Upper lobe of left lung (tissue), 6 donors: ENCODE results near the gene CD7. TPM values are rescaled to one million over a fixed set of nuclear protein-coding genes. Genes with fewer than 3 reads are reported as not detected.

ENCODE experiments used
- ATAC-seq, 2 donors: fragments of 200-7000 bp; cut with Tn5 transposase; one replicate each; pipeline ENCODE4 v1.9.1; 2022; ENCODE audit warnings: mild to moderate bottlenecking in 2 of 2, moderate library complexity in 2 of 2; ENCODE audit not compliant: low FRiP score in 2 of 2
- DNase-seq, 2 donors: peaks; one replicate each; pipeline ENCODE4 v3.0.0-alpha.2; 2019 to 2020
- H3K27ac ChIP-seq, 4 donors: fragments of 200-600 bp; sonication (generic); one replicate each; pipeline ENCODE4 v1.5.1; 2016 to 2019
- H3K27me3 ChIP-seq, 4 donors: fragments of 200-600 bp; sonication (generic); one replicate each; pipeline ENCODE4 v1.5.1; 2017 to 2019
- H3K36me3 ChIP-seq, 4 donors: fragments of 200-600 bp; sonication (generic); one replicate each; pipeline ENCODE4 v1.5.1; 2016 to 2019
- H3K4me1 ChIP-seq, 4 donors: fragments of 200-600 bp; sonication (generic); one replicate each; pipeline ENCODE4 v1.5.1; 2018 to 2019
- H3K4me3 ChIP-seq, 4 donors: fragments of 200-600 bp; sonication (generic); one replicate each; pipeline ENCODE4 v1.5.1; 2017 to 2019; ENCODE audit warnings: mild to moderate bottlenecking in 2 of 4, moderate library complexity in 1 of 4
- H3K9me3 ChIP-seq, 4 donors: fragments of 200-600 bp; sonication (generic); one replicate each; pipeline ENCODE4 v1.5.1; 2018 to 2019
- CTCF ChIP-seq, 6 experiments: fragments of 450-650 bp in 4 of 6; fragments of 200-600 bp in 2 of 6; sonication (generic) in 2 of 6; IDR thresholded peaks; one replicate each; pipeline ENCODE4 v1.5.1; 2016 to 2019; ENCODE audit warnings: antibody characterized with exemption in 6 of 6
- EP300 ChIP-seq, 4 donors: sonication (generic); formaldehyde crosslinking; IDR thresholded peaks; one replicate each; pipeline ENCODE4 v1.5.1; 2017; ENCODE audit warnings: antibody characterized with exemption in 4 of 4, control low read depth in 2 of 4
- POLR2A ChIP-seq, 4 donors: fragments of 450-650 bp; IDR thresholded peaks; one replicate each; pipeline ENCODE4 v1.5.1; 2016 to 2017; ENCODE audit warnings: antibody characterized with exemption in 4 of 4, mild to moderate bottlenecking in 2 of 4
- POLR2AphosphoS5 ChIP-seq, 2 donors: sonication (generic); formaldehyde crosslinking; IDR thresholded peaks; one replicate each; pipeline ENCODE4 v1.5.1; 2017; ENCODE audit warnings: antibody characterized with exemption in 2 of 2
- WGBS, 2 donors: methylation state at CpG; one replicate each; pipeline ENCODE4 v1.1.5; 2017 to 2018; 5-methylcytosine and 5-hydroxymethylcytosine counted together
- total RNA-seq, 6 donors: library from RNA; depleted of rRNA in 4 of 6; stranded (reverse); fragments of >200 nt in 4 of 6; gene quantifications; one replicate each; pipeline versions ENCODE4 v1.1.0 to v1.2.1, GENCODE V29; 2016 to 2021
- donor health status: DM: no; HTN: no; CAD: no; lungs with moderate emphysema.
- donor health status: DM: no; HTN: yes; CAD: no; lungs with severe emphysema.

The CD7 gene
- total RNA-seq, 6 donors from 2014 or later = 5.2 to 24.7 (median 7.6) TPM

GRCh38 chr17:82278786-82279391 is 38.5 kb downstream of the CD7 start:
- ATAC-seq = peak in 1 of 2 donors; percentile 55
- WGBS, 2 donors = 79 to 81% methylated on average over 16 of the region's 16 CpGs
- no peak for DNase-seq
- TF ChIP-seq EP300 (IDR thresholded peaks at IDR 0.05) = no peak
- no peak for TF ChIP-seq POLR2A (IDR thresholded peaks at IDR 0.05)
- no peak for TF ChIP-seq POLR2AphosphoS5 (IDR thresholded peaks at IDR 0.05)
- H3K36me3 ChIP-seq = no peaks in the 10 kb centered on the region
- no peaks in the 10 kb centered on the region for H3K9me3 ChIP-seq
- no peak overlapping the region for H3K4me3 ChIP-seq
- no peaks in the 10 kb centered on the region for H3K27me3 ChIP-seq
- H3K4me1 ChIP-seq = peaks cover 17 to 39% (median 21%) of the 10 kb centered on the region in 4 donors
- H3K27ac ChIP-seq = peak overlapping the region; percentile 50 to 75 (median 70)

GRCh38 chr17:82278308-82278707 is 39.1 kb downstream of the CD7 start:
- no peak for ATAC-seq
- Histone ChIP-seq H3K27ac (peak overlapping the region in 1 of 4 donors; percentile 74), H3K4me1 (peaks cover 17 to 41% (median 22%) of the 10 kb centered on the region in 4 donors), H3K4me3 (no peak overlapping the region), H3K36me3 (no peaks in the 10 kb centered on the region), H3K9me3 (no peaks in the 10 kb centered on the region), H3K27me3 (no peaks in the 10 kb centered on the region)
- TF ChIP-seq POLR2A (IDR thresholded peaks at IDR 0.05) = no peak
- TF ChIP-seq CTCF (IDR thresholded peaks at IDR 0.05) = no peak
- TF ChIP-seq EP300 (IDR thresholded peaks at IDR 0.05) = no peak
- no peak for TF ChIP-seq POLR2AphosphoS5 (IDR thresholded peaks at IDR 0.05)
- 75 to 85% methylated on average over 9 of the region's 9 CpGs for WGBS, 2 donors
- no peak for DNase-seq

DNA sequence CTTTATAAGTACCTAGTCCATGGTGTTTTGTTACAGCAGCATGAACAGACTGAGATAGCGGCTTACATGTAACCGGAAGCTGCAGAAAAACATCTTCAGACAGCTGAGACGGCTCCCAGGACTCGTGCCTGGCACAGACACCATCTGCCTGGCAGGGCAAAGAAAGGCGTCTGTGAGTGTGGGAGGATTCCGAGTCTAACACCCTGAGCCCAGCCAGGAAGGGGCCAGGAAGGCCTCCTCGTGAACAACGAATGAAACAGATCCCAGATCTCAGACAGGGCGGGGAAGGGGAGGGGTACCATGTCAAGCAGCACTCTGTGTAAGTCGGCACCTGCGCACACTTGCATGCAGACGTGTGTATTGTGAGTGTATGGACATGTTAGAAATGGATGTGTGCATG is 39.6 kb downstream of the CD7 start:
- TF ChIP-seq CTCF (IDR thresholded peaks at IDR 0.05) (no peak), POLR2A (IDR thresholded peaks at IDR 0.05) (no peak), EP300 (IDR thresholded peaks at IDR 0.05) (no peak), POLR2AphosphoS5 (IDR thresholded peaks at IDR 0.05) (no peak)
- no peak overlapping the region for H3K4me3 ChIP-seq
- no peak for DNase-seq
- H3K27ac ChIP-seq = no peak overlapping the region
- 81 to 88% methylated on average over 12 of the region's 12 CpGs for WGBS, 2 donors
- H3K27me3 ChIP-seq = no peaks in the 10 kb centered on the region
- peaks cover 15 to 37% (median 19%) of the 10 kb centered on the region in 4 donors for H3K4me1 ChIP-seq
- H3K9me3 ChIP-seq = no peaks in the 10 kb centered on the region
- ATAC-seq = no peak
- H3K36me3 ChIP-seq = no peaks in the 10 kb centered on the region

DNA sequence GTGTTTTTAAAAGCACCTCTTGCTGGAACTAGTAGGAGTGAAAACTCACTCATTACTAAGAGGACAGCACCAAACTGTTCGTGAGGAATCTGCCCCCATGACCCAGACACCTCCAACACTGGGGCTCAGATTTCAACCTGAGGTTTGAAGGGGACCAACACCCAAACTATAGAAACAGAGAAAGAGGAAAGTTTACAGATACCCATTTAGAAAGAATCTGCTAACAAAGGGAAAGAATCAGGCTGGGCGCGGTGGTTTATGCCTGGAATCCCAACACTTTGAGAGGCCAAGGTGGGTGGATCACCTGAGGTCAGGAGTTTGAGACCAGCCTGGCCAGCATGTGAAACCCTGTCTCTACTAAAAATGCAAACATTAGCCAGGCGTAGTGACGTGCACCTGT is 40.5 kb downstream of the CD7 start:
- Histone ChIP-seq H3K36me3 (peaks cover 0 to 2% (median under 1%) of the 10 kb centered on the region in 4 donors), H3K27ac (no peak overlapping the region), H3K4me3 (no peak overlapping the region), H3K4me1 (peaks cover 12 to 34% (median 18%) of the 10 kb centered on the region in 4 donors), H3K27me3 (no peaks in the 10 kb centered on the region), H3K9me3 (no peaks in the 10 kb centered on the region)
- WGBS, 2 donors = 67 to 82% methylated on average over 5 of the region's 5 CpGs
- TF ChIP-seq POLR2A (IDR thresholded peaks at IDR 0.05) = no peak
- TF ChIP-seq CTCF (IDR thresholded peaks at IDR 0.05) = no peak
- no peak for TF ChIP-seq EP300 (IDR thresholded peaks at IDR 0.05)
- TF ChIP-seq POLR2AphosphoS5 (IDR thresholded peaks at IDR 0.05) = no peak
- DNase-seq = no peak
- ATAC-seq = no peak

- TF ChIP-seq POLR2AphosphoS5 (IDR thresholded peaks at IDR 0.05) (no peak), CTCF (IDR thresholded peaks at IDR 0.05) (no peak), POLR2A (IDR thresholded peaks at IDR 0.05) (no peak), EP300 (IDR thresholded peaks at IDR 0.05) (no peak)
- no peak overlapping the region for H3K27ac ChIP-seq
- H3K9me3 ChIP-seq = no peaks in the 10 kb centered on the region
- WGBS, 2 donors = 91 to 97% methylated on average over 14 of the region's 14 CpGs
- ATAC-seq (no peak), DNase-seq (no peak)
- peaks cover 27 to 36% (median 35%) of the 10 kb centered on the region in 4 donors for H3K4me1 ChIP-seq
- H3K36me3 ChIP-seq = peaks cover 2 to 18% (median 13%) of the 10 kb centered on the region in 4 donors
- no peaks in the 10 kb centered on the region for H3K27me3 ChIP-seq
- H3K4me3 ChIP-seq = no peak overlapping the region
These were observed 42.1 kb downstream of the CD7 start for GRCh38 chr17:82275326-82275725.
